GM12874 (cell line): ENCODE results near the gene CYP4A22.

Source experiments
- CTCF ChIP-seq: IDR thresholded peaks from 2 replicates; pipeline ENCODE4 v1.5.1; 2011; ENCODE audit warnings: low read depth, mild to moderate bottlenecking, control low read depth, low read length, moderate library complexity; ENCODE audit not compliant: insufficient read depth

The CYP4A22 gene

GRCh38 chr1:47147047-47147785 is 10.0 kb downstream of the CYP4A22 start:
- no peak for TF ChIP-seq CTCF

GRCh38 chr1:47160716-47161115 is 23.5 kb downstream of the CYP4A22 start:
- no peak for TF ChIP-seq CTCF

DNA sequence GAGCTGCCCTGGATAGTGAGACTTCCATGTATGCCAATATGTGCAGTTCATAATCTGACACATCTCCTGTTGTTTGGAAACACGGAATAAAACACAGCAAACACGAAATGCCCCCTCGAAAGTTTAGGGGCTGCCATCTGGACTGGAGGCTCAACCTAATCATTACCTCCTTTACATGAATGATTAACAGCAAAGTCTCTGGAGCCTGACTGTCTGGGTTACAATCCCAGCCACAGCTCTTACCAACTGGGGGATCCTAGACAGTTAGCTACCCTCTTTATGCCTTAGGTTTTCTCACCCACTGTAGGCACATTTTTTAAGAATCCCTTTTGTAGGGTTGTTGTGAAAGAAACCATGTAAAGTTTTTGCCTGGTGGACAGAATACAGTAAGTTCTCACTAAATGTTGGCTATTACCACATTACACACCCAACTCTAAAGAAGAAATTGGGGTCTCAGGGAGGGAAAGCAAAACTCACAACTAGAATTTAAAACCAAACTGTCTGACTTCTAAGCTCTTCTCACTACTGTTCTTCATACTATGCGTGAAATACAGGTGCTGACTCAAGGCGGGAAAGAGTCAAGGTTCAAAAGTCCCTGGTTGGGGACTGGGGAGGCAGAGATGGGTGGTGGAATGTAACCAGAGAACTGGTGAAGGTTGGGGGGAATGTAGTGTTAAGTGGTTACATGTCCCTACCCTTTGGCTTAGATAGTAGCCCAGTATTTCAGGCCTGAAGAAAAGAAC is 24.2 kb downstream of the CYP4A22 start:
- no peak for TF ChIP-seq CTCF

GRCh38 chr1:47164552-47164951 is 27.3 kb downstream of the CYP4A22 start:
- no peak for TF ChIP-seq CTCF

GRCh38 chr1:47172782-47173181 is 35.5 kb downstream of the CYP4A22 start:
- TF ChIP-seq CTCF: no peak

DNA sequence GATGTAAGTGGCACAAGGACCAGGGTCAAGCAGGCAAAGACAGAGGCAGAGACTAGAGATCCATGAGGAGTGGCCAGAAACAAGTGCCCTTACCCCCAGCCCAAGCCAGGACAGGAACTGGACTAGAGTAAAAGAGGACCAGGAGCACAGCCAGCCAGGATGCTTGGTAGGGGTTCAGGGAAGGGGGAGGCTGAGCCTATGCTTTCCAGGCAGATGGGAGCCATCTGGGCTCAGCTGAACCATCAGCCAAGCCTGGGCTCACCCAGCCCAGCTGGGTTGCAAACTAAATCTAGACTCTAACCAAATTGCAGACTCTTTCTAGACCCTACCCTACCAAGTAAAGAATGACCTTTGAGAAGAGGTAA is 37.4 kb downstream of the CYP4A22 start:
- TF ChIP-seq CTCF: no peak

DNA sequence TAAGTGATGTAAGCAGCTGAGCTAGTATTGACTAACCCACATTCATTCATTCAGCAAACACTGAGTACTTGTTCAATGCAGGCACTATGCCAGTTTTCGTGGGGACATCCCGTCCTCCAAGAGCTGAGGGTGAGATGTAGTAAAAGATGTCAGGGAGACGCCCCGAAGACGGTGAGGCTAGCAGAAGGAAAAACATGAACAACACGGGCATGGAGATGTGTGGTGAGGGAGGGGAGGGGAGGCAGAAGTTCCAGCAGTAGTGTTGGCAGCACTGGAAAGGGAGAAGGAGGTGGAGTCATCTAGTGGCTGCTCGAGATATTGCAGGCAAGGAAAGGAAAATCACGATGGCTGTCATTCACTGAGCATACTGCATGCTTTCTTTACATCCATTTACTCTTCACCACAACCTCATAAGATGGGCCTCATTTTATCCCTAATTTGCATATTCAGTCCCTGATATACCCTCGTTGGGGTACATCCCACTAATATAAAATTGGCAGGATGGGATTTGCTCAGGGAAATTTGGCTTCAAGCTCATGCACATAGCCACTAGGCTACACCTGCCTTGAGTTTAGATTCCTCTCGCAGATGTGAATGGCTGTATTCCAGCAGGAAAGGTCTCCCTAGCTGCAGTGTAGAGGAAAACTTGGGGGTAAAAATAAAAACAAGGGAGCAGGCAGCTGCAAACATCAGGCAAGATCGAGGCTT is 38.1 kb downstream of the CYP4A22 start:
- peak; percentile 99 for TF ChIP-seq CTCF
